ENCODE measurements around the gene TMEM250.

TMEM250 gene

DNA sequence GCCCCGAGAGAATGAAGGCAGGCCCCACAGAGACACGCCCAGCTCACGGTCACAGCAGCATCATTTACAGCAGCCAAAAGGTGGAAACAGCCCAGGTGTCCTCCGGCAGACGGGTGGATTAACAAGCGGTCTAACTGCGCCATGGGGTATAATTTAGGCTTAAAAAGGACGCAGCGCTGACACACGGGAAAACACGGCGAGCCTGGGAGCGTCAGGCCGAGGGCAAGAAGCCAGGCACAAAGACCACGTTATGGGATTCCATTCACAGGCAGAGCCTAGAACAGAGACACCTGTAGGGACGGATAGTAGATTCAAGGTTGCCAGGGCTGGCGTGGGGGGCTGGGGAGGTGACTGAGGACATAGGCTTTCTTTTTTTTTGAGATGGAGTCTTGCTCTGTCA lies 36.9 kb upstream of the TMEM250 start:
- no peak overlapping the region for H4K8ac ChIP-seq (ENCODE audit: low read length)
- no peak overlapping the region for H3K14ac ChIP-seq (ENCODE audit: low read length in 2 of 2)
- H3K4me3 ChIP-seq (ENCODE audit: insufficient read depth in 1 of 2, low read depth in 1 of 2, low read length in 2 of 2): no peak overlapping the region
- H3K4me2 ChIP-seq (ENCODE audit: low read length, poor library complexity, severe bottlenecking): no peak overlapping the region
- H4K91ac ChIP-seq (ENCODE audit: low read length): no peak overlapping the region
- H3K4ac ChIP-seq (ENCODE audit: low read depth in 1 of 2, low read length in 2 of 2): no peak overlapping the region
- no peak for DNase-seq
- no peak overlapping the region for H2BK5ac ChIP-seq (ENCODE audit: low read depth, low read length, poor library complexity, severe bottlenecking)
- H3K4me1 ChIP-seq (ENCODE audit: control insufficient read depth, insufficient read depth, low read depth, low read length): peaks cover 8% of the 10 kb centered on the region
- H2BK120ac ChIP-seq (ENCODE audit: low read depth, low read length): no peak overlapping the region
- H3K79me1 ChIP-seq (replicated peaks; ENCODE audit: low read length, poor library complexity, severe bottlenecking): no peaks in the 10 kb centered on the region
- no peak overlapping the region for H3K9ac ChIP-seq (ENCODE audit: low read length)
- no peak overlapping the region for H3K27ac ChIP-seq (ENCODE audit: low read length, poor library complexity, severe bottlenecking)
- H3K9me3 ChIP-seq (ENCODE audit: control insufficient read depth, low read length): no peaks in the 10 kb centered on the region
- H2AK5ac ChIP-seq (ENCODE audit: low read length, severe bottlenecking): no peak overlapping the region
- no peaks in the 10 kb centered on the region for H3K36me3 ChIP-seq (ENCODE audit: control insufficient read depth in 1 of 2, insufficient read depth in 2 of 2, low read depth in 1 of 2, low read length in 2 of 2)
- no peak overlapping the region for H3K23ac ChIP-seq (ENCODE audit: low read length in 2 of 2)
- H3K27me3 ChIP-seq (ENCODE audit: control insufficient read depth in 1 of 2, insufficient read depth in 1 of 2, low read length in 2 of 2): peaks cover 35 to 82% of the 10 kb centered on the region in 2 experiments
- H2AFZ ChIP-seq (ENCODE audit: low read depth, low read length): no peak overlapping the region
- no peak overlapping the region for H2BK12ac ChIP-seq (ENCODE audit: low read length in 2 of 2)
- H2BK15ac ChIP-seq (ENCODE audit: low read depth, poor library complexity, severe bottlenecking): no peak overlapping the region
- no peak overlapping the region for H3K18ac ChIP-seq (ENCODE audit: low read depth in 1 of 2, low read length in 2 of 2)
- WGBS: 92% methylated on average over 17 of the region's 17 CpGs

- Histone ChIP-seq H3K23ac (ENCODE audit: low read length in 2 of 2) (no peak overlapping the region), H3K79me1 (replicated peaks; ENCODE audit: low read length, poor library complexity, severe bottlenecking) (no peaks in the 10 kb centered on the region), H2BK12ac (ENCODE audit: low read length in 2 of 2) (no peak overlapping the region), H2BK15ac (ENCODE audit: low read depth, poor library complexity, severe bottlenecking) (no peak overlapping the region), H3K27me3 (ENCODE audit: control insufficient read depth in 1 of 2, insufficient read depth in 1 of 2, low read length in 2 of 2) (peaks cover 35 to 75% of the 10 kb centered on the region in 2 experiments), H3K4ac (ENCODE audit: low read depth in 1 of 2, low read length in 2 of 2) (no peak overlapping the region), H3K36me3 (ENCODE audit: control insufficient read depth in 1 of 2, insufficient read depth in 2 of 2, low read depth in 1 of 2, low read length in 2 of 2) (no peaks in the 10 kb centered on the region), H2BK120ac (ENCODE audit: low read depth, low read length) (no peak overlapping the region), H4K91ac (ENCODE audit: low read length) (no peak overlapping the region), H3K9ac (ENCODE audit: low read length) (no peak overlapping the region), H2AFZ (ENCODE audit: low read depth, low read length) (no peak overlapping the region), H3K4me3 (ENCODE audit: insufficient read depth in 1 of 2, low read depth in 1 of 2, low read length in 2 of 2) (no peak overlapping the region), H3K18ac (ENCODE audit: low read depth in 1 of 2, low read length in 2 of 2) (no peak overlapping the region), H2AK5ac (ENCODE audit: low read length, severe bottlenecking) (no peak overlapping the region), H3K27ac (ENCODE audit: low read length, poor library complexity, severe bottlenecking) (no peak overlapping the region), H3K9me3 (ENCODE audit: control insufficient read depth, low read length) (no peaks in the 10 kb centered on the region), H3K4me2 (ENCODE audit: low read length, poor library complexity, severe bottlenecking) (no peak overlapping the region), H3K4me1 (ENCODE audit: control insufficient read depth, insufficient read depth, low read depth, low read length) (peaks cover 2% of the 10 kb centered on the region), H3K14ac (ENCODE audit: low read length in 2 of 2) (peak overlapping the region in 1 of 2 experiments; percentile 80), H4K8ac (ENCODE audit: low read length) (no peak overlapping the region), H2BK5ac (ENCODE audit: low read depth, low read length, poor library complexity, severe bottlenecking) (no peak overlapping the region)
- WGBS: 92% methylated on average over 14 of the region's 14 CpGs
- DNase-seq: no peak
Measured at GRCh38 chr9:136154943-136155342, 36.3 kb upstream of the TMEM250 start.

- no peak overlapping the region for H2AK5ac ChIP-seq (ENCODE audit: low read length, severe bottlenecking)
Measured at GRCh38 chr9:136153381-136154065, 34.8 kb upstream of the TMEM250 start.

GRCh38 chr9:136152931-136153330 lies 34.3 kb upstream of the TMEM250 start:
- H2AFZ ChIP-seq (ENCODE audit: low read depth, low read length): no peak overlapping the region
- no peak overlapping the region for H2BK15ac ChIP-seq (ENCODE audit: low read depth, poor library complexity, severe bottlenecking)
- no peaks in the 10 kb centered on the region for H3K4me1 ChIP-seq (ENCODE audit: control insufficient read depth, insufficient read depth, low read depth, low read length)
- H3K14ac ChIP-seq (ENCODE audit: low read length in 2 of 2): no peak overlapping the region
- H2BK120ac ChIP-seq (ENCODE audit: low read depth, low read length): no peak overlapping the region
- H3K9ac ChIP-seq (ENCODE audit: low read length): no peak overlapping the region
- H4K8ac ChIP-seq (ENCODE audit: low read length): no peak overlapping the region
- H3K9me3 ChIP-seq (ENCODE audit: control insufficient read depth, low read length): no peaks in the 10 kb centered on the region
- H3K4me3 ChIP-seq (ENCODE audit: insufficient read depth in 1 of 2, low read depth in 1 of 2, low read length in 2 of 2): no peak overlapping the region
- H2BK5ac ChIP-seq (ENCODE audit: low read depth, low read length, poor library complexity, severe bottlenecking): no peak overlapping the region
- peak overlapping the region in 1 of 2 experiments; percentile 14 for H3K23ac ChIP-seq (ENCODE audit: low read length in 2 of 2)
- no peak for DNase-seq
- no peaks in the 10 kb centered on the region for H3K36me3 ChIP-seq (ENCODE audit: control insufficient read depth in 1 of 2, insufficient read depth in 2 of 2, low read depth in 1 of 2, low read length in 2 of 2)
- peaks cover 37 to 74% of the 10 kb centered on the region in 2 experiments for H3K27me3 ChIP-seq (ENCODE audit: control insufficient read depth in 1 of 2, insufficient read depth in 1 of 2, low read length in 2 of 2)
- 91% methylated on average over 12 of the region's 12 CpGs for WGBS
- no peak overlapping the region for H3K4me2 ChIP-seq (ENCODE audit: low read length, poor library complexity, severe bottlenecking)
- H3K18ac ChIP-seq (ENCODE audit: low read depth in 1 of 2, low read length in 2 of 2): no peak overlapping the region
- no peak overlapping the region for H3K4ac ChIP-seq (ENCODE audit: low read depth in 1 of 2, low read length in 2 of 2)
- H3K79me1 ChIP-seq (replicated peaks; ENCODE audit: low read length, poor library complexity, severe bottlenecking): no peaks in the 10 kb centered on the region
- H2BK12ac ChIP-seq (ENCODE audit: low read length in 2 of 2): no peak overlapping the region
- no peak overlapping the region for H2AK5ac ChIP-seq (ENCODE audit: low read length, severe bottlenecking)
- no peak overlapping the region for H4K91ac ChIP-seq (ENCODE audit: low read length)
- H3K27ac ChIP-seq (ENCODE audit: low read length, poor library complexity, severe bottlenecking): no peak overlapping the region

More at GRCh38 chr9:136153381-136154065, 34.8 kb upstream of the TMEM250 start:
- Histone ChIP-seq H4K8ac (ENCODE audit: low read length) (no peak overlapping the region), H3K14ac (ENCODE audit: low read length in 2 of 2) (no peak overlapping the region), H3K79me1 (replicated peaks; ENCODE audit: low read length, poor library complexity, severe bottlenecking) (no peaks in the 10 kb centered on the region), H3K18ac (ENCODE audit: low read depth in 1 of 2, low read length in 2 of 2) (no peak overlapping the region), H4K91ac (ENCODE audit: low read length) (no peak overlapping the region), H3K27me3 (ENCODE audit: control insufficient read depth in 1 of 2, insufficient read depth in 1 of 2, low read length in 2 of 2) (peaks cover 36 to 74% of the 10 kb centered on the region in 2 experiments), H2BK15ac (ENCODE audit: low read depth, poor library complexity, severe bottlenecking) (no peak overlapping the region), H3K4me3 (ENCODE audit: insufficient read depth in 1 of 2, low read depth in 1 of 2, low read length in 2 of 2) (no peak overlapping the region), H3K4me2 (ENCODE audit: low read length, poor library complexity, severe bottlenecking) (no peak overlapping the region), H2BK12ac (ENCODE audit: low read length in 2 of 2) (no peak overlapping the region), H3K4me1 (ENCODE audit: control insufficient read depth, insufficient read depth, low read depth, low read length) (no peaks in the 10 kb centered on the region), H3K4ac (ENCODE audit: low read depth in 1 of 2, low read length in 2 of 2) (no peak overlapping the region), H2BK120ac (ENCODE audit: low read depth, low read length) (no peak overlapping the region), H3K36me3 (ENCODE audit: control insufficient read depth in 1 of 2, insufficient read depth in 2 of 2, low read depth in 1 of 2, low read length in 2 of 2) (no peaks in the 10 kb centered on the region), H2AFZ (ENCODE audit: low read depth, low read length) (no peak overlapping the region), H3K27ac (ENCODE audit: low read length, poor library complexity, severe bottlenecking) (no peak overlapping the region), H2BK5ac (ENCODE audit: low read depth, low read length, poor library complexity, severe bottlenecking) (no peak overlapping the region), H3K9me3 (ENCODE audit: control insufficient read depth, low read length) (no peaks in the 10 kb centered on the region), H3K9ac (ENCODE audit: low read length) (no peak overlapping the region), H3K23ac (ENCODE audit: low read length in 2 of 2) (no peak overlapping the region)
- 81% methylated on average over 24 of the region's 24 CpGs for WGBS
- DNase-seq: no peak
